ENCODE data around the gene RBM43.

- TF ChIP-seq CTCF (IDR thresholded peaks at IDR 0.05), result no peak
- TF ChIP-seq POLR2A (IDR thresholded peaks at IDR 0.05), result no peak
Observed at GRCh38 chr2:151264157-151264825, 2.6 kb upstream of the RBM43 start.
